Measurements from ENCODE around the gene RMRP.

DNA sequence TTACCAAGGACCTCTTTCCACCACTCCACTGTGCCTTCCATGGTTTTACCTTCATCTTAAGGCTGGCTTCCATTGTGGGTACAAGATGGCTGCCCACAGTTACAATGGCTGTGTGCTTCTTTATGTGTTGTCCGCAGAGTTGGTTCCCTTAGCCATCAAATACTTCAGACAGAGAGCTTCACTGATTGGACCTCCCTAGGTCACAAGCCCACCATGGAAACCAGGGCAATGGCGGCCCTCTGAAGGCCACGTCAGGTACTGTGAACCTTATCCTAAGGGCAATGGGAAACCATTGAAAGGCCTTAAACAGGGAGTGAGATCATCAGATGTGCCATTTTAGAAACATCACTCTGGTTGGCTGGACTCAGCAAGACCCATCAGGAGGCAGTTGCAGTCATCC, 10.1 kb upstream of the RMRP start:
- TF ChIP-seq POLR2A (IDR thresholded peaks at IDR 0.05) (no peak), EP300 (IDR thresholded peaks at IDR 0.05) (no peak)
- TF ChIP-seq, protein P1, sequence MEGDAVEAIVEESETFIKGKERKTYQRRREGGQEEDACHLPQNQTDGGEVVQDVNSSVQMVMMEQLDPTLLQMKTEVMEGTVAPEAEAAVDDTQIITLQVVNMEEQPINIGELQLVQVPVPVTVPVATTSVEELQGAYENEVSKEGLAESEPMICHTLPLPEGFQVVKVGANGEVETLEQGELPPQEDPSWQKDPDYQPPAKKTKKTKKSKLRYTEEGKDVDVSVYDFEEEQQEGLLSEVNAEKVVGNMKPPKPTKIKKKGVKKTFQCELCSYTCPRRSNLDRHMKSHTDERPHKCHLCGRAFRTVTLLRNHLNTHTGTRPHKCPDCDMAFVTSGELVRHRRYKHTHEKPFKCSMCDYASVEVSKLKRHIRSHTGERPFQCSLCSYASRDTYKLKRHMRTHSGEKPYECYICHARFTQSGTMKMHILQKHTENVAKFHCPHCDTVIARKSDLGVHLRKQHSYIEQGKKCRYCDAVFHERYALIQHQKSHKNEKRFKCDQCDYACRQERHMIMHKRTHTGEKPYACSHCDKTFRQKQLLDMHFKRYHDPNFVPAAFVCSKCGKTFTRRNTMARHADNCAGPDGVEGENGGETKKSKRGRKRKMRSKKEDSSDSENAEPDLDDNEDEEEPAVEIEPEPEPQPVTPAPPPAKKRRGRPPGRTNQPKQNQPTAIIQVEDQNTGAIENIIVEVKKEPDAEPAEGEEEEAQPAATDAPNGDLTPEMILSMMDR (IDR thresholded peaks at IDR 0.05): no peak
